ENCODE measurements around the gene AQP2. TPM values are rescaled to one million over a fixed set of nuclear protein-coding genes. Genes with fewer than 3 reads are reported as not detected.

The AQP2 gene
- total RNA-seq, 2 experiments from 2014 or later, result not detected

GRCh38 chr12:49944718-49945117 lies 5.8 kb upstream of the AQP2 start:
- POLR2A ChIA-PET, result interaction anchor here (1.1 kb wide), 1 partner anchor 140 kb away, joined by 3 read pairs; no protein-coding TSS in a partner anchor
- H3K4me3 Mint-ChIP-seq, result no peak overlapping the region

DNA sequence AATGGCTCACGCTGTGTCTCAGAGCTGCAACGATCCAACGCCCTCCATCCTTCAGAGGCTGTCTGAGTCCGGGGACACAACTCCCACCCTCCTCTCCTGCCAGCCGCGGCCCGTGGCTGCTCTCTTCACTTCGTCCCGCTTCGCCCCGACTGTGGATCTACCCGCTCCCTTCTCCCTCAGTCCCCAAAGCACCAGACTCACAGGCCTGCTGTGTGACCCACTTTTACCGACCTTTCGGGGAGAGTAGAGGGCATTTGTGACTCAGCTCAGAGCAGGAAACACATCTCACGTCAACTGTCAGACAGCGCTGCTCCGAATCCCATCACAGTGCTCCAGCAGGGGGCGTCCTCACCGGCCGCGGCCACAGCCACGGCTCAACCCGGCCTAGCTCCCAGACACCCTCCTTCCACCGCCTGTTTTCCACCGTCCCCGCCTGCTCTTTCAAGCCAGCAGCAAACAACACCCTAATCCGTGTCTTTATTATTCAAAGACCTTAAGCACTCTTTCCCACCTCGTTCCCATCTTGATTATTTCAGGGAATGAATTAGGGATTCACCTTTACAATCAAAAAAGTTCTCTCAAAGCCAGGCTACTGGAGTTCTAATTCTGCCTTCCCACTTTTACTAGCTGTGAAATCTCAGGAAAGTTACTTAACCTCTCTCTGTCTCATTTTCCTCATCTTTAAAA lies 5.0 kb upstream of the AQP2 start:
- Mint-ChIP-seq H3K4me3 (peak overlapping the region; percentile 70), H3K4me1 (ENCODE audit: low read depth) (peaks cover 33% of the 10 kb centered on the region), H3K27ac (peak overlapping the region; percentile 81), H3K9me3 (no peaks in the 10 kb centered on the region), H3K36me3 (no peaks in the 10 kb centered on the region), H3K27me3 (no peaks in the 10 kb centered on the region)
- POLR2A ChIA-PET, result interaction anchor here (0.7 to 1.3 kb wide), 3 partner anchors 102 to 204 kb away, joined by 3 to 4 read pairs (median 4); partner anchors contain the start of genes BCDIN3D and TMBIM6
- DNase-seq, result peak; percentile 93
- CTCF ChIA-PET, result interaction anchor here (0.6 to 6.4 kb wide), 58 partner anchors 8 to 1073 kb away, joined by 3 to 95 read pairs (median 4); partner anchors contain the start of genes BCDIN3D, COX14, LIMA1 and NCKAP5L
- intact Hi-C loops (cut with micrococcal nuclease), result loop anchor here (1.0 to 5.0 kb wide), 3 partner anchors 43 to 169 kb away; partner anchors contain the start of gene FAIM2

More at GRCh38 chr12:49944718-49945117, 5.8 kb upstream of the AQP2 start:
- Mint-ChIP-seq H3K36me3 (no peaks in the 10 kb centered on the region), H3K27ac (peak overlapping the region; percentile 81), H3K9me3 (no peaks in the 10 kb centered on the region), H3K27me3 (no peaks in the 10 kb centered on the region), H3K4me1 (ENCODE audit: low read depth) (peaks cover 33% of the 10 kb centered on the region)
- no peak for DNase-seq
- CTCF ChIA-PET, result interaction anchor here (0.8 to 6.4 kb wide), 14 partner anchors 12 to 459 kb away, joined by 3 to 95 read pairs (median 10); partner anchors contain the start of gene COX14
- intact Hi-C loops (cut with micrococcal nuclease), result loop anchor here (1.0 to 5.0 kb wide), 3 partner anchors 42 to 168 kb away; partner anchors contain the start of gene FAIM2

DNA sequence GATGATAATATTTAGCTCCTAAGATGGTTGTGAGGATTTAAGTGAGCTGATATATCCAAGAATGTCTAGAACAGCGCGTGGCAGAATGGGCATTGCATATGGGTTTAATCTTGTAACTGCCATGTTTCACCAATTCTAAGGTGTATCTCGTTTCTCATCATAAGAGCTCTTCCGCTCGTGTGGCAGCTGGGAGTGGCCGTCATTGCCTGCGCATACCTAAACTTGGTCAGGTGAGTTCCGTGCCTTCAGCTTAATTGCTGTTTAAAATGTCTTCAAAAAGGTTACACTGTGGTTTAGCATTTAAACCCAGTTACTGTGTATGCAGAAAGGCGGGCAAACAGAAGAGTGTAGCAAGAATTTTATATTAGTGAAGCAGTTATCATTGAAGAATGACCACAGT lies 4.5 kb upstream of the AQP2 start:
- no peaks in the 10 kb centered on the region for H3K36me3 Mint-ChIP-seq
- ChIA-PET CTCF (interaction anchor here (0.7 to 6.4 kb wide), 50 partner anchors 9 to 338 kb away, joined by 3 to 95 read pairs (median 4); partner anchors contain the start of genes BCDIN3D, COX14, LIMA1 and NCKAP5L), POLR2A (interaction anchor here (0.7 to 1.3 kb wide), 2 partner anchors 103 to 205 kb away, joined by 4 read pairs; partner anchors contain the start of genes BCDIN3D and TMBIM6)
- peaks cover 2% of the 10 kb centered on the region for H3K27me3 Mint-ChIP-seq
- no peaks in the 10 kb centered on the region for H3K9me3 Mint-ChIP-seq
- no peak for DNase-seq
- H3K4me3 Mint-ChIP-seq, result no peak overlapping the region
- H3K4me1 Mint-ChIP-seq (ENCODE audit: low read depth), result peaks cover 33% of the 10 kb centered on the region
- intact Hi-C loops (cut with micrococcal nuclease), result loop anchor here (5.0 kb wide), 2 partner anchors 44 to 79 kb away; partner anchors contain the start of gene FAIM2
- H3K27ac Mint-ChIP-seq, result no peak overlapping the region

DNA sequence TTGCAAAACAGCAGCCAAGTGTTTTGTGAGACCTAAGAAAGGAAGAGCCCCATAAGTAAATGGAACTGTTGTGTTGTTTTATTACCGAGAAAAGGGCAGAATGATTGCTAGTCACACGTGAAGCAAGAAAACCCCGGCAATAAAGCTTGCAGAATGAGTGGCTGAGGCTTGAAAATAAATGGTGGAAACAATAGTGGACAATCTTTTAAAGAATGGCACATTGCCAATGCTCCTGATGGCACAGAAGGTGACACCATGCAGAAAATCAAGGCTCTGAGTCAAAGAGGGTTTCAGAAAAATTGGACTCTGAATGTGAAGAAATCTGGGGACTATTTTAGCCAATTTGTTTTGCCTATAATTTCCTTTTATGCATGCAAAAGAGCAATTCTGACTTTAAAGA lies 4.0 kb upstream of the AQP2 start:
- DNase-seq, result no peak
- POLR2A ChIA-PET, result no interaction called here
- no peaks in the 10 kb centered on the region for H3K9me3 Mint-ChIP-seq
- CTCF ChIA-PET, result interaction anchor here (0.8 to 6.4 kb wide), 28 partner anchors 9 to 238 kb away, joined by 3 to 95 read pairs (median 6); partner anchors contain the start of genes COX14, NCKAP5L and TMBIM6
- H3K4me1 Mint-ChIP-seq (ENCODE audit: low read depth), result peaks cover 33% of the 10 kb centered on the region
- peaks cover 4% of the 10 kb centered on the region for H3K27me3 Mint-ChIP-seq
- H3K36me3 Mint-ChIP-seq, result no peaks in the 10 kb centered on the region
- H3K4me3 Mint-ChIP-seq, result no peak overlapping the region
- intact Hi-C loops (cut with micrococcal nuclease), result loop anchor here (5.0 kb wide), 2 partner anchors 44 to 79 kb away; partner anchors contain the start of gene FAIM2
- H3K27ac Mint-ChIP-seq, result no peak overlapping the region

- intact Hi-C loops (cut with micrococcal nuclease), result loop anchor here (5.0 kb wide), 2 partner anchors 45 to 80 kb away; partner anchors contain the start of gene FAIM2
- no peak overlapping the region for H3K4me3 Mint-ChIP-seq
- H3K36me3 Mint-ChIP-seq, result no peaks in the 10 kb centered on the region
- no peak for DNase-seq
- peaks cover 6% of the 10 kb centered on the region for H3K27me3 Mint-ChIP-seq
- POLR2A ChIA-PET, result no interaction called here
- no peaks in the 10 kb centered on the region for H3K9me3 Mint-ChIP-seq
- H3K4me1 Mint-ChIP-seq (ENCODE audit: low read depth), result peaks cover 29% of the 10 kb centered on the region
- CTCF ChIA-PET, result interaction anchor here (0.6 to 6.4 kb wide), 5 partner anchors 9 to 206 kb away, joined by 3 to 95 read pairs (median 3); partner anchors contain the start of gene TMBIM6
- H3K27ac Mint-ChIP-seq, result no peak overlapping the region
These were observed 2.8 kb upstream of the AQP2 start for GRCh38 chr12:49947593-49948226.

DNA sequence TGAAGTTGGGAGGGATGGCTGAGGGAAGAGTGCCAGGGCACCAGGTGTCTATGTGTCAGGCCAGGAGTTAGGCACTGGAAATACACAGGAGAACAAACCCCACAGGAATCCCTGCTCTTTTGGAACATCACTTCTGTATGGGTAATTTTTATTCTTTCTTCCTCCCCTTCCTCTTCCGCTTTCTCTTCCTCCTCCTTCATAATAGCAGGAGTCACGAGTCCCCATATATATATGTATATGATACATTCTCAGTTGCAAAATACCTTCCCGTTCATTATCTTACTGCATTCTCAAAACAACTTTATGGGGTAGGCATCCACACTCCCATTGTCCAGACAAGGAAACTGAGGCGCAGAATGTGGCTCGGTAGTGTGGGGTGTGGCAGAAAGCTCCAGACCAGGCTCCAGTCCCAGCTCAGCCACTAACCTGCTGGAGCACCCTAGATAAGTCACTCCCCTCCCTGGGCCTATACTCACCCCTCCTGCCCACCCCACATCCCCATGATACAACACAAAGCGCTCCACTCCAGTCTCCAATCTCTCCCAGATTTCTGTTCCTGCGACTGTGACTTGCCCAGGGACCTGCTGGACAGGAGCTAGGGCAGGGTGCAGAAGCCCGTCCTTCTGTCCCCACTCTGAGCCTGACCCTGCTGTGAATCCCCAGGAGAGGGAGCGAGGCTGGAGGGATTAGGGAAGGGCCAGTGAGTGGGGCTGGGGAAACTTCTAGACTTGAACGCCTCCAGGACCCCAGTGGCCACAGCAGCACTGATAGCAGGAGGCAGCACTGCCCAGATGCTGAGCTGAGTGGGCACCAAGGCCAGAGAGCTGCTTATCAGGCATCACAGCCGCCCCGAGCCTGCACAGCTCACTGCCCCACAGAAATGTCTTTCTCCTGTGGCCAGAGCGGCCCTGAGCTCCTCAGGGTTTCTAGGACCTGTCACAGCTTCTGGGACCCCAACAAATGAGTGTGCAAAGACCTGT lies 1.4 kb upstream of the AQP2 start:
- ChIA-PET CTCF (interaction anchor here (1.3 to 6.4 kb wide), 2 partner anchors 18 to 90 kb away, joined by 6 to 95 read pairs; no protein-coding TSS in a partner anchor), POLR2A (no interaction called here)
- H3K4me1 Mint-ChIP-seq (ENCODE audit: low read depth), result peaks cover 20% of the 10 kb centered on the region
- H3K4me3 Mint-ChIP-seq, result no peak overlapping the region
- H3K36me3 Mint-ChIP-seq, result no peaks in the 10 kb centered on the region
- intact Hi-C loops (cut with micrococcal nuclease), result loop anchor here (5.0 kb wide), 2 partner anchors 47 to 82 kb away; partner anchors contain the start of gene FAIM2
- H3K27me3 Mint-ChIP-seq, result peaks cover 12% of the 10 kb centered on the region
- DNase-seq, result no peak
- H3K27ac Mint-ChIP-seq, result no peak overlapping the region
- H3K9me3 Mint-ChIP-seq, result no peaks in the 10 kb centered on the region

GRCh38 chr12:49949866-49950265 lies 671 bp upstream of the AQP2 start:
- H3K27me3 Mint-ChIP-seq, result peaks cover 19% of the 10 kb centered on the region
- no peaks in the 10 kb centered on the region for H3K9me3 Mint-ChIP-seq
- no peaks in the 10 kb centered on the region for H3K36me3 Mint-ChIP-seq
- no peak for DNase-seq
- H3K4me3 Mint-ChIP-seq, result no peak overlapping the region
- POLR2A ChIA-PET, result no interaction called here
- CTCF ChIA-PET, result interaction anchor here (1.3 to 6.4 kb wide), 2 partner anchors 17 to 90 kb away, joined by 6 to 95 read pairs; no protein-coding TSS in a partner anchor
- intact Hi-C loops (cut with micrococcal nuclease), result loop anchor here (1.0 to 5.0 kb wide), 3 partner anchors 11 to 83 kb away; partner anchors contain the start of genes AQP5 and FAIM2
- no peak overlapping the region for H3K27ac Mint-ChIP-seq
- peaks cover 14% of the 10 kb centered on the region for H3K4me1 Mint-ChIP-seq (ENCODE audit: low read depth)

DNA sequence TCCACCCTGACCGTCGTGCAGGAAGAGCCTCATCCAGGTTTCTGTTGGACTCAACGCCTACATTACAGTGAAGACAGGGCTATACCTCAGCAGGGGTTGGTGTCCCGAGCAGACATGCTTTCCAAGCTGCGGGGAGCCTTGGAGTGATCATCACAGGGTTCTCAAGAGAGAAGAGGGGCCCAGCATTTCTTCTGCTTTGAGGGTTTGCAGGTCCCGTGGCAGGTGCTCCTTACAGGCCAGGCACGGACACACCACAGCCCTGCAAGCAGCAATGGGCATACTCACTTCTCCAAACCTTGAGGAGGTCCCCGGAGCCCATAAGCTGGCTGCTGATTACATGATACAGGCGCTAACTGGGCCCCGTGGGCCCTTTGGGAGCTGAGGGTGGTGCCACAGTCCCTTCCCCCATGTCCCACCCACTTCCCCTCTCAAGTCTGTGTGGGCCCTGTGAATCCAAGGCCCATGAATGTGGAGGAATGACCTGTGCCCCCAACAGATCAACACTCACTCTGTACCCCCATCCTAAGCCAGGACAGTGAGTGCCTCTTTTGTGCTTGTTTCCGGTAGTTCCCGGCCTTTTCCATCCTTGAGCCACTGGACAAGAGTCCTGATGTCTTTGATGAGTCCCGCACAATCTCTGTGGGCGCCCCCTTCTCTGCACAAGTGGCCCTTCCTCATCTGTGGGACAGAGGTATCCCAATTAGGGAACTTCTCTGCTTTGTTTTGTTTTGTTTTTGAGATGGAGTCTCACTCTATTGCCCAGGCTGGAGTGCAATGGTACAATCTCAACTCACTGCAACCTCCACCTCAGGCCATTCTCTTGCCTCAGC lies 1.1 kb downstream of the AQP2 start:
- DNase-seq, result no peak
- no peaks in the 10 kb centered on the region for H3K4me1 Mint-ChIP-seq (ENCODE audit: low read depth)
- no peaks in the 10 kb centered on the region for H3K36me3 Mint-ChIP-seq
- POLR2A ChIA-PET, result no interaction called here
- no peak overlapping the region for H3K27ac Mint-ChIP-seq
- intact Hi-C loops (cut with micrococcal nuclease), result no loop called here
- peaks cover 27% of the 10 kb centered on the region for H3K27me3 Mint-ChIP-seq
- H3K4me3 Mint-ChIP-seq, result no peak overlapping the region
- CTCF ChIA-PET, result interaction anchor here (1.0 kb wide), 1 partner anchor 119 kb away, joined by 3 read pairs; no protein-coding TSS in a partner anchor
- H3K9me3 Mint-ChIP-seq, result no peaks in the 10 kb centered on the region

GRCh38 chr12:49952391-49953055 lies 2.0 kb downstream of the AQP2 start:
- ChIA-PET POLR2A (no interaction called here), CTCF (no interaction called here)
- intact Hi-C loops (cut with micrococcal nuclease), result no loop called here
- no peak overlapping the region for H3K27ac Mint-ChIP-seq
- H3K4me3 Mint-ChIP-seq, result no peak overlapping the region
- no peaks in the 10 kb centered on the region for H3K36me3 Mint-ChIP-seq
- H3K9me3 Mint-ChIP-seq, result no peaks in the 10 kb centered on the region
- H3K27me3 Mint-ChIP-seq, result peaks cover 35% of the 10 kb centered on the region
- no peaks in the 10 kb centered on the region for H3K4me1 Mint-ChIP-seq (ENCODE audit: low read depth)
- no peak for DNase-seq

- H3K4me3 Mint-ChIP-seq, result no peak overlapping the region
- intact Hi-C loops (cut with micrococcal nuclease), result no loop called here
- no peaks in the 10 kb centered on the region for H3K9me3 Mint-ChIP-seq
- H3K36me3 Mint-ChIP-seq, result no peaks in the 10 kb centered on the region
- CTCF ChIA-PET, result interaction anchor here (7.4 kb wide), 1 partner anchor 7 kb away, joined by 46 read pairs; no protein-coding TSS in a partner anchor
- no peaks in the 10 kb centered on the region for H3K4me1 Mint-ChIP-seq (ENCODE audit: low read depth)
- DNase-seq, result no peak
- POLR2A ChIA-PET, result no interaction called here
- H3K27ac Mint-ChIP-seq, result no peak overlapping the region
- H3K27me3 Mint-ChIP-seq, result peaks cover 39% of the 10 kb centered on the region
These were observed 2.6 kb downstream of the AQP2 start for GRCh38 chr12:49953151-49953550.

Measured in activated CD4-positive, alpha-beta memory T cell treated with anti-CD3 and anti-CD28 coated beads for 36 hours (primary cell).